ENCODE measurements around the gene IZUMO4.

DNA sequence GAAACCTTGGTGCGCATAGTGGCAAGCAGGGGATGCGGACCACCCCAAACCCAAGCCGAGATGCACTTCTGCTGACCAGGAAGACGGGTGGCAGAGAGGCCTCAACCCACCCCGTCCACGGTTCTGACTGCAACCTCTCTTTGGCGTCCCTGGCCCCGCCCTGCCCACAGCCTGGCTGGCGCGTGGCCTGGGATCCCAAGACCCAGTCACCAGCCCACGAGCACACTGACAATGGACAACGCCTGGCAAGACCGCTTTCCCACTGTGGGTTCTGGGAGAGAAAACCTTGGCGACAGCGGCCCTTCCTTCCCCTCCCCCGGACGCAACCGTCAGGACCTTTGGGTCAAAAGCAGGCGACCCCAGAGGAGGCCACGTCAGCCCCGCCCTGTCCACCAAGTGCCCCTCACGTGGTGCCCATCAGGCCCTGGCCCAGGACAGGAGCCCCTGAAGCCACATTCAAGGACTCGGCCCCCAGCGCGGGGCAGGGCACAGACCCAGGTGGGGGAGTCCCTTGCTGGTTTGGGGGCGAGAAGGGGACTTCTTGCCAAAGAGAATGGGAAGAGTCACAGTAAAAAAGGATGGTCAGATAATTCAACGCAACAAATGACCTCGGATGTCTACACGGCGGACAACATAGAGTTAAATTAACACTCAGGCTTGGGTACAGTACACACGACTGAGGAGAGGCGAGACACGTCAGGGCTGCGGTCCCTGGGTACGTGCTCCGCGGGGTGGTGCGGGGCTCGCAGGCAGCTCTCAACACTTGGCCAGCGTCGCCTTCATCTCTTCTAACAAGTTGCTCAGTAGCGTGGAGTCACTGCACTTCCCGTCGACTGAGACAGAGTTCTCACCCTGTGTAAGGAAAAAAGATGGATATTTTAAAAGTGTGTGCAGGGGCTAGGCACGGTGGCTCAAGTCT, 5.0 kb downstream of the IZUMO4 start:
- TF ChIP-seq YY1 (IDR thresholded peaks at IDR 0.05; ENCODE audit: insufficient read depth, insufficient read length): no peak
- TF ChIP-seq ZNF274 (IDR thresholded peaks at IDR 0.05; ENCODE audit: low read depth, low read length): no peak
- TF ChIP-seq SUZ12 (IDR thresholded peaks at IDR 0.05; ENCODE audit: extremely low read depth, insufficient read depth, insufficient read length): no peak
